K562 (cell line): Measurements from ENCODE around the gene SNRNP70.

ENCODE experiments used
- CHD1 ChIP-seq: fragments of 200-600 bp; sonication (generic); IDR thresholded peaks from one replicate; pipeline ENCODE4 v1.6.1; 2012; ENCODE audit warnings: mild to moderate bottlenecking, moderate library complexity, low read length, inconsistent platforms
- GATA2 ChIP-seq: sonication (generic); formaldehyde crosslinking; IDR thresholded peaks from 2 replicates; pipeline ENCODE4 v1.4.0; 2020; ENCODE audit warnings: mild to moderate bottlenecking, missing genetic modification reagents
- KHSRP ChIP-seq: fragments of 450-650 bp; IDR thresholded peaks from 2 replicates; pipeline ENCODE4 v1.6.1; 2017
- POLR2AphosphoS5 ChIP-seq: IDR thresholded peaks from 2 replicates; pipeline ENCODE4 v1.6.1; 2011; ENCODE audit warnings: mild to moderate bottlenecking, low read depth, low read length, moderate library complexity; ENCODE audit not compliant: control insufficient read depth, insufficient read depth
- PYGO2 ChIP-seq: fragments of 450-650 bp; IDR thresholded peaks from 2 replicates; pipeline ENCODE4 v1.6.1; 2016; ENCODE audit warnings: mild to moderate bottlenecking, missing genetic modification characterization, moderate library complexity, missing compliant biosample characterization
- SMC3 ChIP-seq: conservative IDR thresholded peaks from 2 replicates; pipeline ENCODE4 v1.6.1; 2011; ENCODE audit warnings: low read depth, low read length, improper control_type of control experiment; ENCODE audit not compliant: insufficient read depth
- ZNF830 ChIP-seq: fragments of 250-450 bp; sonication (Bioruptor Pico); IDR thresholded peaks from 2 replicates; pipeline ENCODE4 v1.5.0; 2021; ENCODE audit warnings: mild to moderate bottlenecking

- no peak for TF ChIP-seq ZNF830 (CRISPR knock-in tag)
- TF ChIP-seq SMC3, result no peak
- no peak for TF ChIP-seq CHD1
- no peak for TF ChIP-seq KHSRP
- TF ChIP-seq PYGO2 (tag), result no peak
- TF ChIP-seq GATA2 (CRISPR knock-in tag), result no peak
- no peak for TF ChIP-seq POLR2AphosphoS5
Measured at GRCh38 chr19:49059053-49059452, 26.2 kb upstream of the SNRNP70 start.
